ENCODE data around the gene CSKMT. TPM values are rescaled to one million over a fixed set of nuclear protein-coding genes. Genes with fewer than 3 reads are reported as not detected.

Gene CSKMT
- total RNA-seq, 1 experiment from 2014 or later, result 40.1 TPM

DNA sequence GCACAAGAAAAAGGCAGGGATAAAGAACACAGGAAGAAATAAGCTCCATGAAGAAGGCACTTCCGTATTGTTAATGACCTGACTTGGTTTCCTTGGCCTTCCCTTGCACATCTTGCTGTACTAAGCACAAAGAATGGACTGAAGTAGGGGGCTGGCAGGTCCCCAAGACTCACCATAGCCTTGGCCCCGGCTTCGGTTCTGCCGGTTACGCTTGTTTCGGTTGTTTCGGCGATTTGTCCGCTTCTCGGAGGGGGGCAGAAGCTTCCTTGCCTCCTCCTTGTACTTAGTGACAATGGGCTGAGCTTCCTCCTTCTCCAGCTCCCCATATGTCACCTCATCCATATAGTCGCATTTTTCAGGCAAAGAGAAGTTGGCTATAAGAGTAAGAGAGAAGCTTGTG, 51.7 kb downstream of the CSKMT start:
- Histone ChIP-seq H3K9me3 (no peaks in the 10 kb centered on the region), H3K4me1 (peaks cover 24% of the 10 kb centered on the region), H3K27me3 (replicated peaks; ENCODE audit: control insufficient read depth, insufficient read depth, low read length) (no peaks in the 10 kb centered on the region), H3K36me3 (ENCODE audit: control insufficient read depth, insufficient read depth, low read length) (peaks cover 21% of the 10 kb centered on the region), H3K4me3 (ENCODE audit: low read depth, low read length) (no peak overlapping the region)
- POLR2A ChIA-PET, result no interaction called here
- Mint-ChIP-seq H3K27ac (ENCODE audit: unreplicated experiment) (no peak overlapping the region), H3K27me3 (ENCODE audit: insufficient read depth, unreplicated experiment) (no peaks in the 10 kb centered on the region), H3K4me1 (ENCODE audit: low read depth, unreplicated experiment) (peaks cover 39% of the 10 kb centered on the region), H3K4me3 (ENCODE audit: unreplicated experiment) (no peak overlapping the region), H3K9me3 (ENCODE audit: unreplicated experiment) (no peaks in the 10 kb centered on the region), H3K36me3 (ENCODE audit: insufficient read depth, unreplicated experiment) (peaks cover 100% of the 10 kb centered on the region)
- no TSS peak for BruUV-seq (replicated peaks)
- CTCF ChIA-PET, result no interaction called here
- no peak for DNase-seq
- intact Hi-C loops (cut with micrococcal nuclease; ENCODE audit: unreplicated experiment), result no loop called here
- no peak for TF ChIP-seq CTCF (IDR thresholded peaks at IDR 0.05; ENCODE audit: insufficient read depth in 1 of 2, low read depth in 1 of 2, low read length in 1 of 2, severe bottlenecking in 1 of 2, unreplicated experiment in 1 of 2)

Other genes with a start within 250 kb of the CSKMT start
- gene SCGB1A1, start 246.3 kb upstream of the CSKMT start, total RNA-seq (2022), result not detected in 2 replicates
- gene AHNAK, start 118.5 kb upstream of the CSKMT start, total RNA-seq (2022), result 312 and 324 TPM in 2 replicates
- gene EEF1G, start 91.4 kb upstream of the CSKMT start, total RNA-seq (2022), result 2,004 and 2,035 TPM in 2 replicates
- 27.2 and 30.2 TPM in 2 replicates for gene TUT1, start 73.8 kb upstream of the CSKMT start, total RNA-seq (2022)
- 134 and 135 TPM in 2 replicates for gene MTA2, start 63.4 kb upstream of the CSKMT start, total RNA-seq (2022)
- gene EML3, start 52.5 kb upstream of the CSKMT start, total RNA-seq (2022), result 61.2 and 68.7 TPM in 2 replicates
- gene ROM1, start 52.1 kb upstream of the CSKMT start, total RNA-seq (2022), result 1.1 and 1.3 TPM in 2 replicates
- gene B3GAT3, start 43.3 kb upstream of the CSKMT start, total RNA-seq (2022), result 37.2 and 37.6 TPM in 2 replicates
- 414 and 442 TPM in 2 replicates for gene GANAB, start 18.7 kb upstream of the CSKMT start, total RNA-seq (2022)
- gene INTS5, start 12.0 kb upstream of the CSKMT start, total RNA-seq (2022), result 22.2 TPM in 2 replicates
- 115 and 123 TPM in 2 replicates for gene C11orf98, start 102 bp upstream of the CSKMT start, total RNA-seq (2022)
- gene UQCC3, start 6.4 kb downstream of the CSKMT start, total RNA-seq (2022), result 23.9 and 24.0 TPM in 2 replicates
- 11.9 and 13.6 TPM in 2 replicates for gene LBHD1, start 7.0 kb downstream of the CSKMT start, total RNA-seq (2022)
- 116 and 118 TPM in 2 replicates for gene UBXN1, start 13.8 kb downstream of the CSKMT start, total RNA-seq (2022)
- gene LRRN4CL, start 24.2 kb downstream of the CSKMT start, total RNA-seq (2022), result 0.35 and 0.64 TPM in 2 replicates
- 39.2 and 48.2 TPM in 2 replicates for gene BSCL2, start 42.1 kb downstream of the CSKMT start, total RNA-seq (2022)
- not detected in 2 replicates for gene GNG3, start 42.4 kb downstream of the CSKMT start, total RNA-seq (2022)
- gene HNRNPUL2, start 62.1 kb downstream of the CSKMT start, total RNA-seq (2022), result 60.0 and 62.9 TPM in 2 replicates
- 47.0 and 53.6 TPM in 2 replicates for gene TTC9C, start 63.2 kb downstream of the CSKMT start, total RNA-seq (2022)
- 8.2 and 10.9 TPM in 2 replicates for gene ZBTB3, start 88.8 kb downstream of the CSKMT start, total RNA-seq (2022)
- 139 TPM in 2 replicates for gene POLR2G, start 96.3 kb downstream of the CSKMT start, total RNA-seq (2022)
- 26.8 and 30.1 TPM in 2 replicates for gene TAF6L, start 106.1 kb downstream of the CSKMT start, total RNA-seq (2022)
- 59.9 and 68.4 TPM in 2 replicates for gene TMEM179B, start 122.1 kb downstream of the CSKMT start, total RNA-seq (2022)
- 22.7 and 28.1 TPM in 2 replicates for gene TMEM223, start 126.7 kb downstream of the CSKMT start, total RNA-seq (2022)
- gene NXF1, start 140.1 kb downstream of the CSKMT start, total RNA-seq (2022), result 77.5 and 77.6 TPM in 2 replicates
- gene STX5, start 166.7 kb downstream of the CSKMT start, total RNA-seq (2022), result 39.9 and 44.2 TPM in 2 replicates
- gene TEX54, start 167.5 kb downstream of the CSKMT start, total RNA-seq (2022), result 0.95 TPM in 1 of 2 replicates, not detected in the other
- 112 and 115 TPM in 2 replicates for gene WDR74, start 174.3 kb downstream of the CSKMT start, total RNA-seq (2022)
- 763 and 879 TPM in 2 replicates for gene SLC3A2, start 215.6 kb downstream of the CSKMT start, total RNA-seq (2022)

Data from Caco-2 (cell line).